ENCODE measurements around the gene PDE3B. TPM values are rescaled to one million over a fixed set of nuclear protein-coding genes. Genes with fewer than 3 reads are reported as not detected.
"Not testable (repeated sequence)": the region's sequence is repeated elsewhere in the genome, so short reads cannot be mapped to it uniquely, and the experiment has no call there.

PDE3B gene
- total and polyA plus RNA-seq, 2 of the 4 experiments (the other 2 are of a cell fraction) = 0.21 to 1.3 TPM

DNA sequence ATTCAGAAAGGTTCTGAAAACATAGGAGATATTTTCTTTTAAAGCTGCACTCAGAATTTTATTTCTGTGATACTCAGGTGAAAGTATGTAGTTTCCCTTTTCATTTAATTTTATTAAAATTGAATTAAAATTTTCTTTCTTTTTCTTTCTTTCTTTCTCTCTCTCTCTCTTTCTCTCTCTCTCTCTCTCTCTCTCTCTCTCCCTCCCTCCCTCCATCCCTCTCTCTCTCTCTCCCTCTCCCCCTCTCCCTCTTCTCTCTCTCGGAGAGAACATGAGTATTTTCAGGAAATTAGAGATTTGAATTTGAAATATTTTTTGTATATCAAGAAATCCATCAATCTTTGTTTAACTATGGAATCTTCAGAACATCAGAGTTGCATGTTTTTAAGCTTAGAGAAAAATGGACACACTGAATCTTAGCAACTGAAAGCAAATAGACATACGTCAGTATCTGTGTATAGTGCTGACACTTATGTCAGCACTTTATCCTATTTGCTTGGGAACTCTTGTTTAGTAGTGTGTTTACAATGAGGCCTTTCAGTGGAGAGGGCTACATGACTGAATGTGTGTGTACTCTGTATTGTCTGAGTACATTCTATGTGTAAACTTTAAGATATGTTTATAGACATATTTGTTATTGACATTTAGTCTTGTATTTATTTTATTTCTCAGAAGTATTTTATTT is 44.5 kb downstream of the PDE3B start:
- Histone ChIP-seq H2BK20ac (ENCODE audit: low read depth, low read length) (no peak overlapping the region), H2BK120ac (ENCODE audit: low read depth, low read length) (no peak overlapping the region), H3K9ac (ENCODE audit: low read depth, low read length) (no peak overlapping the region), H3K4me3 (ENCODE audit: insufficient read depth, low read depth, low read length) (no peak overlapping the region), H3K23ac (ENCODE audit: low read depth, low read length) (no peak overlapping the region), H3K27ac (ENCODE audit: insufficient read depth, low read length) (no peak overlapping the region), H4K20me1 (ENCODE audit: insufficient read depth, low read length) (no peaks in the 10 kb centered on the region), H3K18ac (ENCODE audit: low read depth, low read length) (no peak overlapping the region), H3K4ac (ENCODE audit: low read depth, low read length) (no peak overlapping the region), H3K4me2 (ENCODE audit: low read depth, low read length) (no peak overlapping the region), H3K27me3 (ENCODE audit: control insufficient read depth, insufficient read depth, low read length) (no peaks in the 10 kb centered on the region), H2AK5ac (ENCODE audit: low read depth, low read length) (no peak overlapping the region), H3K9me1 (ENCODE audit: insufficient read depth, low read length) (no peaks in the 10 kb centered on the region), H3K36me3 (ENCODE audit: control insufficient read depth, insufficient read depth, low read length) (no peaks in the 10 kb centered on the region), H3K56ac (ENCODE audit: extremely low read depth, insufficient read depth, low read length) (no peak overlapping the region), H3K4me1 (ENCODE audit: control insufficient read depth, insufficient read depth, low read length) (no peaks in the 10 kb centered on the region), H2AFZ (replicated peaks; ENCODE audit: low read length, poor library complexity) (no peak overlapping the region), H3K79me1 (ENCODE audit: low read depth in 1 of 2, low read length in 2 of 2) (no peaks in the 10 kb centered on the region), H4K5ac (ENCODE audit: low read depth, low read length) (no peak overlapping the region), H4K91ac (ENCODE audit: insufficient read depth, low read depth, low read length) (no peak overlapping the region), H3K9me3 (ENCODE audit: control insufficient read depth, insufficient read depth, low read length) (no peaks in the 10 kb centered on the region), H4K8ac (ENCODE audit: low read depth in 2 of 2, low read length in 2 of 2) (no peak overlapping the region), H2BK5ac (ENCODE audit: low read depth, low read length, poor library complexity, severe bottlenecking) (no peak overlapping the region), H2AK9ac (replicated peaks; ENCODE audit: low read depth, low read length, poor library complexity) (no peak overlapping the region), H3K14ac (replicated peaks; ENCODE audit: low read depth, low read length) (no peak overlapping the region), H2BK15ac (ENCODE audit: low read depth, low read length) (no peak overlapping the region)
- no TSS peak for BruUV-seq (replicated peaks)
- dilution Hi-C loops (cut with HindIII; ENCODE audit: low sequenced_read_pairs, unreplicated experiment) (no loop called here), intact Hi-C loops (cut with micrococcal nuclease) (no loop called here), in situ Hi-C loops (cut with MboI; ENCODE audit: low sequenced_read_pairs) (no loop called here)
- no CpG with 5 or more reads among the region's 2 CpGs for WGBS, 2 experiments (ENCODE audit: extremely low coverage in 2 of 2, insufficient read length in 1 of 2)
- DNase-seq = no peak
- CTCF ChIA-PET = no interaction called here
- no peak for ATAC-seq (ENCODE audit: low read depth)
- POLR2A ChIA-PET (ENCODE audit: unreplicated experiment) = no interaction called here
- no peak for TF ChIP-seq SMC3 (IDR thresholded peaks at IDR 0.05; ENCODE audit: low read depth, low read length)
- TF ChIP-seq MAZ (IDR thresholded peaks at IDR 0.05; ENCODE audit: borderline replicate concordance, low read depth, low read length) = no peak
- TF ChIP-seq, protein P1, sequence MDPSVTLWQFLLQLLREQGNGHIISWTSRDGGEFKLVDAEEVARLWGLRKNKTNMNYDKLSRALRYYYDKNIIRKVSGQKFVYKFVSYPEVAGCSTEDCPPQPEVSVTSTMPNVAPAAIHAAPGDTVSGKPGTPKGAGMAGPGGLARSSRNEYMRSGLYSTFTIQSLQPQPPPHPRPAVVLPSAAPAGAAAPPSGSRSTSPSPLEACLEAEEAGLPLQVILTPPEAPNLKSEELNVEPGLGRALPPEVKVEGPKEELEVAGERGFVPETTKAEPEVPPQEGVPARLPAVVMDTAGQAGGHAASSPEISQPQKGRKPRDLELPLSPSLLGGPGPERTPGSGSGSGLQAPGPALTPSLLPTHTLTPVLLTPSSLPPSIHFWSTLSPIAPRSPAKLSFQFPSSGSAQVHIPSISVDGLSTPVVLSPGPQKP (IDR thresholded peaks at IDR 0.05; ENCODE audit: borderline replicate concordance, low read depth, low read length) = no peak
- TF ChIP-seq FOS (IDR thresholded peaks at IDR 0.05; ENCODE audit: low read depth, low read length) = no peak
- TF ChIP-seq, protein P2, sequence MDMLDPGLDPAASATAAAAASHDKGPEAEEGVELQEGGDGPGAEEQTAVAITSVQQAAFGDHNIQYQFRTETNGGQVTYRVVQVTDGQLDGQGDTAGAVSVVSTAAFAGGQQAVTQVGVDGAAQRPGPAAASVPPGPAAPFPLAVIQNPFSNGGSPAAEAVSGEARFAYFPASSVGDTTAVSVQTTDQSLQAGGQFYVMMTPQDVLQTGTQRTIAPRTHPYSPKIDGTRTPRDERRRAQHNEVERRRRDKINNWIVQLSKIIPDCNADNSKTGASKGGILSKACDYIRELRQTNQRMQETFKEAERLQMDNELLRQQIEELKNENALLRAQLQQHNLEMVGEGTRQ (IDR thresholded peaks at IDR 0.05; ENCODE audit: low read depth, low read length) = no peak
- TF ChIP-seq POLR2A (IDR thresholded peaks at IDR 0.05; ENCODE audit: low read depth, low read length) = no peak

DNA sequence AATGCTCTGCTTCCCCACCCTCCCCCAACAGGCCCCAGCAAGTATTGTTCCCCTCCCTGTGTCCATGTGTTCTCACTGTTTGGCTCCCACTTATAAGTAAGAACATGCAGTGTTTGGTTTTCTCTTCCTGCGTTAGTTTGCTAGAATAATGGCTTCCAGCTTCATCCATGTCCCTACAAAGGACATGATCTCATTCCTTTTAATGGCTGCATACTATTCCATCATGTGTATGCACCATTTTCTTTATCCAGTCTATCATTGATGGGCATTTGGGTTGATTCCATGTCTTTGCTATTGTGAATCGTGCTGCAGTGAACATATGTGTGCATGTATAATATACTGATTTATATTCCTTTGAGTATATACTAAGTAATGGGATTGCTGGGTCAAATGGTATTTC is 52.1 kb downstream of the PDE3B start:
- POLR2A ChIA-PET (ENCODE audit: unreplicated experiment) = not testable (repeated sequence)

More for the DNA sequence above, 52.1 kb downstream of the PDE3B start:
- H3K9ac ChIP-seq (ENCODE audit: low read depth, low read length); H4K20me1 ChIP-seq (ENCODE audit: insufficient read depth, low read length); H3K23ac ChIP-seq (ENCODE audit: low read depth, low read length); DNase-seq; H2AK9ac ChIP-seq (replicated peaks; ENCODE audit: low read depth, low read length, poor library complexity); H2AK5ac ChIP-seq (ENCODE audit: low read depth, low read length); dilution Hi-C loops (cut with HindIII; ENCODE audit: low sequenced_read_pairs, unreplicated experiment); H3K27me3 ChIP-seq (ENCODE audit: control insufficient read depth, insufficient read depth, low read length); H2BK5ac ChIP-seq (ENCODE audit: low read depth, low read length, poor library complexity, severe bottlenecking); H3K27ac ChIP-seq (ENCODE audit: insufficient read depth, low read length); H4K91ac ChIP-seq (ENCODE audit: insufficient read depth, low read depth, low read length); CTCF ChIA-PET; in situ Hi-C loops (cut with MboI; ENCODE audit: low sequenced_read_pairs); H2BK120ac ChIP-seq (ENCODE audit: low read depth, low read length); H3K18ac ChIP-seq (ENCODE audit: low read depth, low read length); H3K36me3 ChIP-seq (ENCODE audit: control insufficient read depth, insufficient read depth, low read length); H3K9me3 ChIP-seq (ENCODE audit: control insufficient read depth, insufficient read depth, low read length); H3K4me2 ChIP-seq (ENCODE audit: low read depth, low read length); H4K5ac ChIP-seq (ENCODE audit: low read depth, low read length); H2AFZ ChIP-seq (replicated peaks; ENCODE audit: low read length, poor library complexity); H4K8ac ChIP-seq (ENCODE audit: low read depth in 2 of 2, low read length in 2 of 2); H3K4ac ChIP-seq (ENCODE audit: low read depth, low read length); H3K4me1 ChIP-seq (ENCODE audit: control insufficient read depth, insufficient read depth, low read length); H3K9me1 ChIP-seq (ENCODE audit: insufficient read depth, low read length); H3K79me1 ChIP-seq (ENCODE audit: low read depth in 1 of 2, low read length in 2 of 2); BruUV-seq (replicated peaks); H3K56ac ChIP-seq (ENCODE audit: extremely low read depth, insufficient read depth, low read length); H2BK15ac ChIP-seq (ENCODE audit: low read depth, low read length); H3K4me3 ChIP-seq (ENCODE audit: insufficient read depth, low read depth, low read length); ATAC-seq (ENCODE audit: low read depth); H2BK20ac ChIP-seq (ENCODE audit: low read depth, low read length); H3K14ac ChIP-seq (replicated peaks; ENCODE audit: low read depth, low read length): not testable (repeated sequence)
- no CpG with 5 or more reads among the region's 2 CpGs for WGBS, 2 experiments (ENCODE audit: extremely low coverage in 2 of 2, insufficient read length in 1 of 2)
- intact Hi-C loops (cut with micrococcal nuclease) = loop anchor here (5.0 kb wide), 1 partner anchor 508 kb away; no protein-coding TSS in a partner anchor

Measured in IMR-90 (cell line).